ENCODE data around the gene NRGN.

DNA sequence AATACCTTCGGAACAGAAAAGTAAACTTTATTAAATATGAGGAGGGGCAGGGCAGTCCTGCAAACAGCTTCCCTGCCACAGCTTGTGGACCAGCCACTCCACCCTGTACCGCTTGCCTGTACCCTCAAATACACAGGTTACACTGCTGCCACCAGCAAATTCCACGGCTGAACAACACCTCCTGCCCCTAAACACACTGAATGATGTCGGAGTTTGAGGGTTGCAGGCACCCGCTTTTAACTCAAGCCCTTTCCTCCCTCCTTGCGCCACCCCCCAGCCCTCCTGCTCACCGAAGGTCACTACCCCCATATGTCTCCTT lies 8.3 kb downstream of the NRGN start:
- no peak for TF ChIP-seq POLR2AphosphoS5 (IDR thresholded peaks at IDR 0.05; ENCODE audit: low read depth, low read length)
- TF ChIP-seq POLR2A (IDR thresholded peaks at IDR 0.05; ENCODE audit: low read depth, low read length): no peak
